H9 (cell line): ENCODE data around the gene SLAMF1. TPM values are rescaled to one million over a fixed set of nuclear protein-coding genes. Genes with fewer than 3 reads are reported as not detected.

Source experiments
- DNase-seq: peaks from one replicate; pipeline ENCODE4 v3.0.0-alpha.2; 2017
- H2AFZ ChIP-seq: one replicate; pipeline ENCODE4 v1.6.1; 2013; ENCODE audit warnings: mild to moderate bottlenecking, low read length, control low read depth, moderate library complexity
- H2AK5ac ChIP-seq: 2 replicates; pipeline ENCODE4 v1.6.1; 2013; ENCODE audit warnings: low read length, control low read depth, mixed read lengths; ENCODE audit not compliant: insufficient read length
- H2BK120ac ChIP-seq: one replicate; pipeline ENCODE4 v1.6.1; 2013; ENCODE audit warnings: low read depth, mild to moderate bottlenecking, low read length, control low read depth, inconsistent platforms; ENCODE audit not compliant: poor library complexity, severe bottlenecking
- H2BK12ac ChIP-seq: 2 replicates; pipeline ENCODE4 v1.6.1; 2013; ENCODE audit warnings: low read length, control low read depth, mixed read lengths, low read depth; ENCODE audit not compliant: insufficient read length
- H2BK15ac ChIP-seq: 2 replicates; pipeline ENCODE4 v1.6.1; 2013; ENCODE audit warnings: low read depth, low read length, control low read depth
- H2BK20ac ChIP-seq: one replicate; pipeline ENCODE4 v1.6.1; 2013; ENCODE audit warnings: low read depth, mild to moderate bottlenecking, low read length, control low read depth, inconsistent platforms; ENCODE audit not compliant: poor library complexity, severe bottlenecking
- H2BK5ac ChIP-seq: 2 replicates; pipeline ENCODE4 v1.6.1; 2013; ENCODE audit warnings: low read length, control low read depth, mixed read lengths; ENCODE audit not compliant: insufficient read length
- H3K14ac ChIP-seq: 2 replicates; pipeline ENCODE4 v1.6.1; 2013; ENCODE audit warnings: low read length, control low read depth; ENCODE audit not compliant: insufficient read depth
- H3K18ac ChIP-seq: 2 replicates; pipeline ENCODE4 v1.6.1; 2013; ENCODE audit warnings: low read depth, mild to moderate bottlenecking, mixed read lengths, low read length, control low read depth; ENCODE audit not compliant: insufficient read length
- H3K23ac ChIP-seq: 2 replicates; pipeline ENCODE4 v1.6.1; 2013; ENCODE audit warnings: low read length, control low read depth, mixed read lengths, low read depth; ENCODE audit not compliant: insufficient read length
- H3K23me2 ChIP-seq: 2 replicates; pipeline ENCODE4 v1.6.1; 2013; ENCODE audit warnings: low read depth, mild to moderate bottlenecking, mixed read lengths, low read length, control low read depth; ENCODE audit not compliant: insufficient read length, poor library complexity, severe bottlenecking
- H3K27ac ChIP-seq: 2 replicates; pipeline ENCODE4 v1.5.1; 2013; ENCODE audit warnings: low read length, control low read depth, mixed read lengths, low read depth; ENCODE audit not compliant: insufficient read length
- H3K27me3 ChIP-seq: 2 replicates; pipeline ENCODE4 v1.6.1; 2013; ENCODE audit warnings: low read length, control low read depth, inconsistent platforms; ENCODE audit not compliant: insufficient read depth
- H3K4ac ChIP-seq: 2 replicates; pipeline ENCODE4 v1.6.1; 2013; ENCODE audit warnings: low read depth, mild to moderate bottlenecking, control low read depth, inconsistent platforms, low read length, moderate library complexity
- H3K4me1 ChIP-seq: 2 replicates; pipeline ENCODE4 v1.6.1; 2013; ENCODE audit warnings: low read length, control low read depth, inconsistent platforms; ENCODE audit not compliant: insufficient read depth
- H3K4me2 ChIP-seq: 2 replicates; pipeline ENCODE4 v1.6.1; 2013; ENCODE audit warnings: low read length, control low read depth, mixed read lengths; ENCODE audit not compliant: insufficient read length, insufficient read depth
- H3K56ac ChIP-seq: 2 replicates; pipeline ENCODE4 v1.6.1; 2013; ENCODE audit warnings: low read depth, mild to moderate bottlenecking, mixed read lengths, low read length, control low read depth; ENCODE audit not compliant: insufficient read length
- H3K79me1 ChIP-seq: 2 replicates; pipeline ENCODE4 v1.6.1; 2013; ENCODE audit warnings: low read depth, mild to moderate bottlenecking, moderate library complexity, low read length, control low read depth, inconsistent platforms; ENCODE audit not compliant: insufficient read depth, poor library complexity, severe bottlenecking
- H3K79me2 ChIP-seq: 2 replicates; pipeline ENCODE4 v1.6.1; 2013; ENCODE audit warnings: low read length, control low read depth, inconsistent platforms; ENCODE audit not compliant: insufficient read depth
- H3K9ac ChIP-seq: 2 replicates; pipeline ENCODE4 v1.6.1; 2013; ENCODE audit warnings: low read length, control low read depth, mixed read lengths; ENCODE audit not compliant: insufficient read length; ENCODE audit errors: extremely low read depth
- H3K9me3 ChIP-seq: one replicate; pipeline ENCODE4 v1.6.1; 2013; ENCODE audit warnings: low read depth, low read length, inconsistent platforms; ENCODE audit not compliant: control insufficient read depth
- H3T11ph ChIP-seq: one replicate; pipeline ENCODE4 v1.6.1; 2013; ENCODE audit warnings: mild to moderate bottlenecking, low read length, control low read depth, inconsistent platforms
- H4K20me1 ChIP-seq: one replicate; pipeline ENCODE4 v1.6.1; 2013; ENCODE audit not compliant: control insufficient read depth, insufficient read length, insufficient read depth
- H4K5ac ChIP-seq: 2 replicates; pipeline ENCODE4 v1.6.1; 2013; ENCODE audit warnings: low read depth, mild to moderate bottlenecking, mixed read lengths, low read length, control low read depth; ENCODE audit not compliant: insufficient read length
- H4K8ac ChIP-seq: replicated peaks from 2 replicates; pipeline ENCODE4 v1.6.1; 2013; ENCODE audit warnings: low read length, control low read depth, mixed read lengths, low read depth; ENCODE audit not compliant: insufficient read length
- H4K91ac ChIP-seq: 2 replicates; pipeline ENCODE4 v1.6.1; 2013; ENCODE audit warnings: low read depth, mild to moderate bottlenecking, moderate library complexity, mixed read lengths, low read length, control low read depth; ENCODE audit not compliant: insufficient read length
- H3K27ac Mint-ChIP-seq, 3 experiments: 2 replicates in 2 of 3; 3 replicates in 1 of 3; pipeline ENCODE4 v1.8.0; 2020 to 2021; ENCODE audit warnings: mixed read lengths in 3 of 3, mild to moderate bottlenecking in 1 of 3, moderate library complexity in 1 of 3
- H3K27me3 Mint-ChIP-seq: 2 replicates; pipeline ENCODE4 v1.8.0; 2021; ENCODE audit warnings: low read depth, mild to moderate bottlenecking, moderate library complexity, mixed read lengths
- H3K36me3 Mint-ChIP-seq, 3 experiments: 2 replicates in 2 of 3; 3 replicates in 1 of 3; pipeline ENCODE4 v1.8.0; 2020 to 2021; ENCODE audit warnings: low read depth in 3 of 3, mixed read lengths in 3 of 3; ENCODE audit not compliant: insufficient read depth in 1 of 3
- H3K4me1 Mint-ChIP-seq, 2 experiments: 2 replicates each; pipeline ENCODE4 v1.8.0; 2020; ENCODE audit warnings: mixed read lengths in 2 of 2
- H3K4me3 Mint-ChIP-seq, 2 experiments: 2 replicates in 1 of 2; 3 replicates in 1 of 2; pipeline ENCODE4 v1.8.0; 2020 to 2021; ENCODE audit warnings: mild to moderate bottlenecking in 2 of 2, mixed read lengths in 2 of 2, moderate library complexity in 1 of 2
- H3K9me3 Mint-ChIP-seq, 2 experiments: 2 replicates in 1 of 2; 3 replicates in 1 of 2; pipeline ENCODE4 v1.8.0; 2020; ENCODE audit warnings: mild to moderate bottlenecking in 2 of 2, mixed read lengths in 2 of 2, moderate library complexity in 1 of 2
- CTCF ChIP-seq: fragments of 200-600 bp; sonication (generic); conservative IDR thresholded peaks from 3 replicates; pipeline ENCODE4 v1.8.0; 2021; ENCODE audit warnings: antibody characterized with exemption, mild to moderate bottlenecking
- WGBS: extraction: QIAGEN DNeasy Blood & Tissue Kit; methylation state at CpG from one replicate; pipeline ENCODE4 v1.1.7; 2013; ENCODE audit warnings: missing lambda C conversion rate, low lambda C conversion rate, mixed read lengths; ENCODE audit not compliant: insufficient read length; ENCODE audit errors: extremely low coverage; 5-methylcytosine and 5-hydroxymethylcytosine counted together
- total RNA-seq: library from RNA; stranded (reverse); gene quantifications from 2 replicates; pipeline ENCODE4 v1.2.1, GENCODE V29; 2021

SLAMF1 gene
- total RNA-seq, 1 experiment from 2014 or later = not detected

DNA sequence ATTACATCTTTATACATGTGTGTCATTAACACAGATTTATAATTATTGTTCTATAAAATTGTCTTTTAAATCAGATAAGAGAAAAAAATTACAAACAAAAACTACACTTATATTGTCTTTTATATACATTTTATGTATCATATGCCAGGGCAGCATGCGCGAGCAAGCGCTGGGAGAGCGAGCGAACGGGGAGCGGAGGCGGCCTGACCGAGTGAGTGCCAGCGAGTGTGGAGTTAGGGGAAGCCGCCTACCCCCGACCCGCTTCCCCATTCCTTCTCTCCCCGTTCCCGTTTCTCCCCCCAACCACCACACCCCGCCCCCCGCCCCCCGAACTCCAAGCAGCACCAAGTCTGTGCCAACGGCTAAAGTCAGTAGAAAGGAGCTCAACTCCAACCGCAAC, 23.0 kb upstream of the SLAMF1 start:
- Histone ChIP-seq H3T11ph (no peak overlapping the region), H3K4me1 (peaks cover 15% of the 10 kb centered on the region), H4K8ac (no peak overlapping the region), H3K27ac (no peak overlapping the region), H2AFZ (no peak overlapping the region), H3K18ac (no peak overlapping the region), H3K4me2 (no peak overlapping the region), H3K56ac (no peak overlapping the region), H3K9me3 (no peaks in the 10 kb centered on the region), H3K79me2 (no peaks in the 10 kb centered on the region), H3K4ac (no peak overlapping the region), H3K79me1 (no peaks in the 10 kb centered on the region), H3K23ac (no peak overlapping the region), H3K27me3 (no peaks in the 10 kb centered on the region), H2AK5ac (no peak overlapping the region), H4K20me1 (no peaks in the 10 kb centered on the region), H4K5ac (no peak overlapping the region), H2BK5ac (no peak overlapping the region), H3K14ac (no peak overlapping the region), H2BK120ac (no peak overlapping the region), H3K23me2 (no peaks in the 10 kb centered on the region), H2BK20ac (no peak overlapping the region), H4K91ac (no peak overlapping the region), H2BK15ac (no peak overlapping the region), H2BK12ac (no peak overlapping the region), H3K9ac (no peak overlapping the region)
- Mint-ChIP-seq H3K4me3 (no peak overlapping the region), H3K27me3 (no peaks in the 10 kb centered on the region), H3K4me1 (peaks cover 14 to 18% of the 10 kb centered on the region in 2 experiments), H3K36me3 (peaks cover 3 to 26% (median 12%) of the 10 kb centered on the region in 3 experiments; a peak in 6 of 7 replicates), H3K27ac (no peak overlapping the region), H3K9me3 (peaks cover 15 to 29% of the 10 kb centered on the region in 2 experiments)
- no peak for DNase-seq
- no CpG with 5 or more reads among the region's 20 CpGs for WGBS
- TF ChIP-seq CTCF = no peak
